ENCODE measurements around the gene SEC24D.

Gene SEC24D

DNA sequence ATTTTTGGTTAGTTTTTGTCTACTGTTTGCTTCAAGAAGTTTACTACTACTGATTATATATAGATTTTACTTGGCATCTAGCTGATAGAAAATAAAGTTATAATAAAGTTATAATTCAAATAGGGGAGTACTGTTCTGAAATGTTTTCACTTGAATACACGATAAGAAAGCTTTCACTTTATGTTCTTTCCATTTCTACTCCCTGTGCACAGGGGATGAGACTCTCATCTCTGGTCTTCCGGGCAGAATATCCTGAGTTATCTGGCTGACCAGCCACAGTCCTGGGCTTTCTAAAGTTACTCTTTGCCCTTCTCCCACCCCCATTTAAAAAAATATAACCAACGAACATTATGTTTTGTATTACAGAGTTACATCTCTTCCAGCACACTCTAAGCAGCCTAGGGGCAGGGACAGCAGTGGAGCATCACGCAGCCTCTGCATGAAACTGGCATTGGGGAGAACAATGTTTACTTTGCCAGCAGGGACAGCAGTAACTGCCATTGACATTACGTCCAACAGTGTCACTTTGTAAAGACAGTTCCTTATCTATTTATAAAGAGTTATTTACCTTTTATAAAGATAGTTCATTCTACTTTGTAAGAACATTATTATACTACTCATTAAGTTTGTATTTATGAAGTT is 86.5 kb downstream of the SEC24D start:
- no peak overlapping the region for H3K4me3 ChIP-seq (ENCODE audit: low read depth, low read length)
- TF ChIP-seq, protein P1, sequence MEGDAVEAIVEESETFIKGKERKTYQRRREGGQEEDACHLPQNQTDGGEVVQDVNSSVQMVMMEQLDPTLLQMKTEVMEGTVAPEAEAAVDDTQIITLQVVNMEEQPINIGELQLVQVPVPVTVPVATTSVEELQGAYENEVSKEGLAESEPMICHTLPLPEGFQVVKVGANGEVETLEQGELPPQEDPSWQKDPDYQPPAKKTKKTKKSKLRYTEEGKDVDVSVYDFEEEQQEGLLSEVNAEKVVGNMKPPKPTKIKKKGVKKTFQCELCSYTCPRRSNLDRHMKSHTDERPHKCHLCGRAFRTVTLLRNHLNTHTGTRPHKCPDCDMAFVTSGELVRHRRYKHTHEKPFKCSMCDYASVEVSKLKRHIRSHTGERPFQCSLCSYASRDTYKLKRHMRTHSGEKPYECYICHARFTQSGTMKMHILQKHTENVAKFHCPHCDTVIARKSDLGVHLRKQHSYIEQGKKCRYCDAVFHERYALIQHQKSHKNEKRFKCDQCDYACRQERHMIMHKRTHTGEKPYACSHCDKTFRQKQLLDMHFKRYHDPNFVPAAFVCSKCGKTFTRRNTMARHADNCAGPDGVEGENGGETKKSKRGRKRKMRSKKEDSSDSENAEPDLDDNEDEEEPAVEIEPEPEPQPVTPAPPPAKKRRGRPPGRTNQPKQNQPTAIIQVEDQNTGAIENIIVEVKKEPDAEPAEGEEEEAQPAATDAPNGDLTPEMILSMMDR (IDR thresholded peaks at IDR 0.05; ENCODE audit: low read depth, low read length), result no peak

DNA sequence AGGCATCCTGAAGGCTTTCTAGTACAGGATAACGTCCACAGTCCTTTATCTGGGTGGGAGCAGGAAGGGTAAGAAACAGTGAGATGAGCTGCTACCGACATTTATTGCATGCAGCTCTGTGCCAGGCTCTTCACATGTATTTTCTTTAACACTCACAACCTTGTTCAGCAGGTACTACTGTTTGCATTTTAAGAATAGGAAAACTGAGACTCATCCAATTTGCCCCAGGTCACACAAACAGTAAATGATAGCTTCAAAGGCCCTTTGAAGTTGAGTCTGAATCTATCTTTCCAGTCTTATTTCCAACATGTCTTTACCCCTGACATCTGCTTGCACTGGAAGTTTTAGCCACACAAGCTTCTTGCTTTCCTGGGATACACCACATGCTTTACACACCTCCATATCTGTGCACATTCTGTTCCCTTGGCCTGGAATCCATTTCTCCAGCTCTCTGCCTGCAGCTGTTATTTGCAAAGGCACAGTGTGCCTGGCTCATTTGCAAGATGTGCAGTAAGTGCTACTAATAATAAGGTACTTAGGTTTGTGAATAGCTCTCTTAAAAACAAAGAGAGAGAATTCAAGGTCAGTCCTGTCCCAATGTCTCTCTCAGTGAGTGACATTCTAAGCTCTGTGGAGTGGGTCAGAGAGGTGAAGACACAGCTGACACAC is 89.5 kb downstream of the SEC24D start:
- TF ChIP-seq, protein P1 (IDR thresholded peaks at IDR 0.05; ENCODE audit: low read depth, low read length), result no peak
- no peak overlapping the region for H3K4me3 ChIP-seq (ENCODE audit: low read depth, low read length)

DNA sequence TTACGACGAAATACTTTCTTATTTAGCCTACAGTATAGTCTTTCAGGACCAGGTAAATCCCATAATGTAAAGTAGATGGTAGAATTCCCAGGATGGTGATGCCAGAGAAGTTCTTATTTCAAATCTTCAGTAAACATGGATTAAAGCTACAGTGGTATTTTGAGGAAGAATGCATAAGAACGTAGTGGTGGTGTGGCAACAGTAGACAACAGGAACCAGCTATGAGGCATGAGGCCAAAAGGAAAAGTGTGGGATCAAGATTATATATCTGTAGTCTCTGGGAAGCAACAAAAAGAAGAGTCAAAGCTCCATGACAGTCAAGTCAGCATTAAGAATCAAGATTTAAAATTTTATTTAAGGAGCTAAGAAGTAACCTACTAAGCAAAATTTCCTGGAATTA is 90.6 kb downstream of the SEC24D start:
- no peak overlapping the region for H3K4me3 ChIP-seq (ENCODE audit: low read depth, low read length)
- TF ChIP-seq, protein P1 (IDR thresholded peaks at IDR 0.05; ENCODE audit: low read depth, low read length), result no peak

DNA sequence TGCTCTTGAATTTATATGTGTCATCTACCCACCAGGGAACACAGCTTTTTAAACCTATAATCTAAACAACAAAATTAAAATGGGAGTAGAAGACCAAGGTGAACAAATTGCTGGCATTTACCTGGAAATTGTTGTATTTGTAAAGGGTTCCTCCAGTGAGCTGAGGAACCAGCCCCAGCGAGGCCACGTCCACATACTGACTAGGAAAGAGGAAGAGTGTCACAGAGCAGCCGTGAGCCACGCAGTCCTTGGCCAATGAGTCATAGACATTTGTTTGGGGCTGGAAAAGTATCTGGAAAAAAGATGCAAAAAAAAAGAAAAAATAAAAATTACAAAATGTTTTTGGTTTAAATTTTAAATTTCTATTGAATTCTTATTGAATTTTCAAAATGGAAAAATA is 92.1 kb downstream of the SEC24D start:
- H3K4me3 ChIP-seq (ENCODE audit: low read depth, low read length), result no peak overlapping the region
- TF ChIP-seq, protein P1 (IDR thresholded peaks at IDR 0.05; ENCODE audit: low read depth, low read length), result no peak

DNA sequence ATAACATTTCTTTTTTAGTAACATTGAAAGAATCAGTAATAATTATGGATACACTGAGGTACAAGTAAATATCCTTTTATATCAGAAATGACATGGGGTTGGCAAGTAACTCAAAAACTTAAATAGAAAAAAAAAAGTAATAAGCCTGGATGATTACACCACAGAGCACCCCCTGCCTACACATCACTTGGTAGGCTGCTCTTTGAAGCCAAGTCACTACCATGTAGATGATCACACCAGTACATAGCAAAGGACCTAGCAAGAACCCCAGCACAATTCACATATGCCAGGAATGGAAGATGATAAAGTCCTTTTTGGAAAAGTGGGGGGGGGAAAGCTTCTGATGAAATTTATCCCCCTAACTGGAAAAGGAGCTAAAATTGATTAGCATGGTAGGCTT is 93.9 kb downstream of the SEC24D start:
- TF ChIP-seq, protein P1 (IDR thresholded peaks at IDR 0.05; ENCODE audit: low read depth, low read length), result no peak
- H3K4me3 ChIP-seq (ENCODE audit: low read depth, low read length), result no peak overlapping the region

DNA sequence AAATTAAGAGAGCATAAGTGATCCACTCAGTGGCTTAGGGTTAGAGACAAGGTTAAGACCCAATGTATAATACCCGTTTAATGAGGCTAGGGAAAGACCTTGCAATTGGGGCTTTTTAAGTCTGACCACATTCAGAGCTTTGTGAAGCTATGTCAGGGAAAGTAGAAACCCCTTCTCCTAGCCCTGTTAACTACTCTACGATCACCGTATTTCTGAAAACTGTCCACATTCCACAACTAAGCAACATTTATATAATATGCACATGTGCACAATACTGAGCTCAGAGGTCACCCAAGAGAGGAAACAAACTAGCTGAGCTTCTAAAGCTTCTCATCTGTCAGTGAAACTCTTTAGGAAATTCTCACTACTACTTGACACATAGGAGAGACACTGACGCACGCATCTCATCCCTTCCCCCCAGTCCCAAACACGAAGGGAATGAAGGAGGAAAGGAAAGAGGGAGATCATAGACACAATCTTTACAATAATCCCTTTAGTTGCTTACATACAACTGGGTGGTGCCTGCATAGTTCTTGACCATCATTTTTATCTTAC is 94.5 kb downstream of the SEC24D start:
- TF ChIP-seq, protein P1 (IDR thresholded peaks at IDR 0.05; ENCODE audit: low read depth, low read length), result no peak
- no peak overlapping the region for H3K4me3 ChIP-seq (ENCODE audit: low read depth, low read length)

DNA sequence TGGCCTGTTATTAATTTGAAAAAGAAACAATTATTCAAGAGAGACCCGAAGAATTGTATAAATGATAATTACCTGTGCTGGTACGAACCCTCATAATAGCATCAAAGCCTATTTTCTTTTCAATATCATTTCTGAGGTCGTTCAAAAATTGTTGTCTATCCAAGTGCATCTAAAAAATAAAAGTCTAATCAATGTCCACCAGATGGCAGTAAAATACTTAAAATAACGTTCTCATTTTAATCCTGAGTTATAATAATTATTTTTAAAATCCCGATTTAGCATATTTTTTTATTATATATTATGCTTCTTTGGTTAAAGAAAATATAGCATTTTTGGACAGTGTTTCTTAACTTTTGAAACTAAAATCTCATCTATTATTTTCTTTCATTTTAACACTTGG is 95.1 kb downstream of the SEC24D start:
- TF ChIP-seq, protein P1 (IDR thresholded peaks at IDR 0.05; ENCODE audit: low read depth, low read length), result no peak

More for the DNA sequence above, 95.1 kb downstream of the SEC24D start:
- H3K4me3 ChIP-seq (ENCODE audit: low read depth, low read length), result no peak overlapping the region
